ENCODE data around the gene SLC46A1.

SLC46A1 gene

GRCh38 chr17:28369684-28370034 is 36.4 kb downstream of the SLC46A1 start:
- no peak overlapping the region for H3K27ac ChIP-seq (ENCODE audit: low read length)
- H3K36me3 ChIP-seq (ENCODE audit: control insufficient read depth, insufficient read depth, low read length) = no peaks in the 10 kb centered on the region
- peaks cover 13% of the 10 kb centered on the region for H3K27me3 ChIP-seq (ENCODE audit: control insufficient read depth, insufficient read depth, low read length)
- DNase-seq (ENCODE audit: low read depth, low spot score) = no peak
- H3K9me3 ChIP-seq (ENCODE audit: control insufficient read depth, insufficient read depth, low read length) = no peaks in the 10 kb centered on the region
- H3K4me3 ChIP-seq (ENCODE audit: low read length) = no peak overlapping the region
- peaks cover 9% of the 10 kb centered on the region for H3K4me1 ChIP-seq (ENCODE audit: control insufficient read depth, insufficient read depth, low read length)
- no CpG with 5 or more reads among the region's 10 CpGs for WGBS (ENCODE audit: insufficient coverage, insufficient read length)

DNA sequence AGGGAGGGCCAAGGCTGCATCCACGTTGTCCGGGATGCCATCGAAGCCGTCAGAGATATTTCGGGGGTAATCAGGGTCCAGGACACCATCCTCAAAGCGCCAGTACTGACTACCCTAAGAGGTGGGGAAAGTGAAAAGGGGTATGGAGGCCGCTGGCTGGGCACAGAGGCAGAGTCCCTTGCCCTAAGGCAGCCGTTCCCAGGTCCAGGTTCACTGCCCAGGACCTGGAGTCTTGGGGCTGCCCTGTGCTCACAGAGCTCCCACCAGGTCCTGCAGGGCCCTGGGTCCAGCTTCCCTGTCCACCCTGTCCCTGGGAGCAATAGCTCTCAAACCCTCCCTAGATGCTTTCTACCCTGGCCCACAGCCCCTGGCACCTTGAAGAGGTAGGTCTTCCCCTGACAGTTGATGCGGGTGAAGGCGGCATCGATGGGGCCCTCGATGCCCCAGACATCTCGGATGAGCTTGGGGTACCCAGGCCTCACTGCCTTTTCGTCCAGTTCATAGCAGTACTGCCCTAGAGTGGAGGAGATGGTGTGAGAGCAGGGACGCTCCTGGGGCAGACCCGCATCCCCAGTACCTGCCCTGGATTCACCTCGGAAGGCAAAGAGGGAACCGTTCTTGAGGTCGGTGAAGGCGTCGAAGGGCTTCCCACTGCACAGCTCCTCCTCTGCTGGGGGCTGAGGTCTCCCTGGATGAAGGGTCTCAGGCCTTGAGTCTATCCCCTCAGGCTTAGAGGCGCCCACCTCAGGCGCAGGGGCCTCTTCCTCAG is 36.9 kb downstream of the SLC46A1 start:
- Histone ChIP-seq H3K9me3 (ENCODE audit: control insufficient read depth, insufficient read depth, low read length) (no peaks in the 10 kb centered on the region), H3K4me3 (ENCODE audit: low read length) (no peak overlapping the region), H3K27me3 (ENCODE audit: control insufficient read depth, insufficient read depth, low read length) (peaks cover 13% of the 10 kb centered on the region), H3K36me3 (ENCODE audit: control insufficient read depth, insufficient read depth, low read length) (no peaks in the 10 kb centered on the region), H3K4me1 (ENCODE audit: control insufficient read depth, insufficient read depth, low read length) (peaks cover 9% of the 10 kb centered on the region), H3K27ac (ENCODE audit: low read length) (no peak overlapping the region)
- no peak for DNase-seq (ENCODE audit: low read depth, low spot score)
- no CpG with 5 or more reads among the region's 23 CpGs for WGBS (ENCODE audit: insufficient coverage, insufficient read length)

GRCh38 chr17:28368306-28368831 is 37.6 kb downstream of the SLC46A1 start:
- DNase-seq (ENCODE audit: low read depth, low spot score) = no peak
- no CpG with 5 or more reads among the region's 5 CpGs for WGBS (ENCODE audit: insufficient coverage, insufficient read length)
- peaks cover 10% of the 10 kb centered on the region for H3K27me3 ChIP-seq (ENCODE audit: control insufficient read depth, insufficient read depth, low read length)
- no peaks in the 10 kb centered on the region for H3K36me3 ChIP-seq (ENCODE audit: control insufficient read depth, insufficient read depth, low read length)
- H3K27ac ChIP-seq (ENCODE audit: low read length) = no peak overlapping the region
- H3K9me3 ChIP-seq (ENCODE audit: control insufficient read depth, insufficient read depth, low read length) = no peaks in the 10 kb centered on the region
- peaks cover 9% of the 10 kb centered on the region for H3K4me1 ChIP-seq (ENCODE audit: control insufficient read depth, insufficient read depth, low read length)
- H3K4me3 ChIP-seq (ENCODE audit: low read length) = no peak overlapping the region

DNA sequence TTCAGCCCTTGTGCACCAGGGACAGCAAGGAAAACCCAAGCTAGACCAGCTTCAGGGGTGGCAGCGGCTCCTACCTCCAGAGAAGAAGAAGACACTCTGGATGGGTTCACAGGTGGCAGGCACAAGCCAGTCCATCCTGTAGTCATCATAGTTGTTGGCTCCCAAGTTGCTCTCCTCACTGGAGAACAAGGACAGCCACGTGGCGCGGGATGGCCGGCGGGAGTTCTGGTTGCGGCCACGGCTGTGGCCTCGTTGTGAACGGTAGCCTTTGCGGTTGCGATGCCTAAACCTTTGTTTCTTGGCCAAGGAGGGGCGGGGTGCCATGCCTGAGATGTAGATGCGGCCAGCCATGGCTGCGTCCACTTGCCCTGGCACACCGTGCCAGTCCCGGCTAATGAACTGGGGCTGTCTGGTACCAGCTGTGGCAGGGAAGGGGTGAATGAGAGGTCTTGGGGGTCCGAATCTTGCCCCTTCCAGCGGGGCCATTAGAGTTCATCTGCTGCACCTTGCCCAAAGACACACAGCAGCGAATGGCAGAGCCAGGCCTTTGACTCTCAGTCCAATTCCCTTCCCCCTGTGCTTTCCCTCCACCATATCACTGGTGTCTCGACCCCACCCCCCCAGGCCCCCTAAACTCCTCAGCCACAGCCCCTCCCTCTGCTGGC is 38.2 kb downstream of the SLC46A1 start:
- Histone ChIP-seq H3K27me3 (ENCODE audit: control insufficient read depth, insufficient read depth, low read length) (peaks cover 5% of the 10 kb centered on the region), H3K36me3 (ENCODE audit: control insufficient read depth, insufficient read depth, low read length) (no peaks in the 10 kb centered on the region), H3K27ac (ENCODE audit: low read length) (no peak overlapping the region), H3K9me3 (ENCODE audit: control insufficient read depth, insufficient read depth, low read length) (no peaks in the 10 kb centered on the region), H3K4me1 (ENCODE audit: control insufficient read depth, insufficient read depth, low read length) (peaks cover 8% of the 10 kb centered on the region), H3K4me3 (ENCODE audit: low read length) (no peak overlapping the region)
- DNase-seq (ENCODE audit: low read depth, low spot score) = no peak
- no CpG with 5 or more reads among the region's 21 CpGs for WGBS (ENCODE audit: insufficient coverage, insufficient read length)

DNA sequence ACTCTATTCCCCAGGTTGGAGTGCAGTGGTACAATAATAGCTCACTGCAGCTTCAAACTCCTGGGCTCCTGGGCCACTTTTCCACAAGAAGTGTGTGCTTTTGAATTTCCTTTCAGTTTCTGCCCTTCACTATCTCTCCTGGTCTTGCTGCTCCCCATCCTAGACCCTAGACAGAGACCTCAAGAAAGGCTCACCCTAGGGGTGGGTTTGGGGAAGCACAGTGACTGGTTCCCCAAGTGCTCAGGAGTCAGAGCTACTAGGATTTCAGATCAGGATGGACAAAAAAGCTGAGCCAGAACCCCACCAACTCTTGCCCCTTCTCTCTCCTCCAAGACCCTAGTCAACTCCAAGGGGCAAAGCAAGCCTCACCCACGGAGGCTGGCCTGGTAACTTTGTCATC is 39.4 kb downstream of the SLC46A1 start:
- no peaks in the 10 kb centered on the region for H3K36me3 ChIP-seq (ENCODE audit: control insufficient read depth, insufficient read depth, low read length)
- WGBS (ENCODE audit: insufficient coverage, insufficient read length) = no CpG with 5 or more reads among the region's 1 CpG
- no peak overlapping the region for H3K27ac ChIP-seq (ENCODE audit: low read length)
- no peaks in the 10 kb centered on the region for H3K27me3 ChIP-seq (ENCODE audit: control insufficient read depth, insufficient read depth, low read length)
- 0 out of 2 replicates have a peak, but pooled peaks cover 3% of the 10 kb centered on the region for H3K4me1 ChIP-seq (ENCODE audit: control insufficient read depth, insufficient read depth, low read length)
- DNase-seq (ENCODE audit: low read depth, low spot score) = no peak
- no peak overlapping the region for H3K4me3 ChIP-seq (ENCODE audit: low read length)
- no peaks in the 10 kb centered on the region for H3K9me3 ChIP-seq (ENCODE audit: control insufficient read depth, insufficient read depth, low read length)

- Histone ChIP-seq H3K36me3 (ENCODE audit: control insufficient read depth, insufficient read depth, low read length) (peaks cover 1% of the 10 kb centered on the region; the same call in 1 of the 2 replicates), H3K4me1 (ENCODE audit: control insufficient read depth, insufficient read depth, low read length) (0 out of 2 replicates have a peak, but pooled peaks cover 3% of the 10 kb centered on the region), H3K27me3 (ENCODE audit: control insufficient read depth, insufficient read depth, low read length) (no peaks in the 10 kb centered on the region), H3K27ac (ENCODE audit: low read length) (no peak overlapping the region), H3K4me3 (ENCODE audit: low read length) (no peak overlapping the region), H3K9me3 (ENCODE audit: control insufficient read depth, insufficient read depth, low read length) (no peaks in the 10 kb centered on the region)
- no peak for DNase-seq (ENCODE audit: low read depth, low spot score)
- no CpG with 5 or more reads among the region's 3 CpGs for WGBS (ENCODE audit: insufficient coverage, insufficient read length)
These were observed 40.5 kb downstream of the SLC46A1 start for GRCh38 chr17:28365487-28365886.

- Histone ChIP-seq H3K27ac (ENCODE audit: low read length) (no peak within 1 kb of the TSS), H3K4me3 (ENCODE audit: low read length) (no peak within 1 kb of the TSS), H3K4me1 (ENCODE audit: control insufficient read depth, insufficient read depth, low read length) (0 out of 2 replicates have a peak, but pooled peaks cover under 1% of the 10 kb centered on the region), H3K36me3 (ENCODE audit: control insufficient read depth, insufficient read depth, low read length) (peaks cover 7% of the 10 kb centered on the region; the same call in 1 of the 2 replicates), H3K9me3 (ENCODE audit: control insufficient read depth, insufficient read depth, low read length) (no peaks in the 10 kb centered on the region), H3K27me3 (ENCODE audit: control insufficient read depth, insufficient read depth, low read length) (no peaks in the 10 kb centered on the region)
- no CpG with 5 or more reads among the region's 13 CpGs for WGBS (ENCODE audit: insufficient coverage, insufficient read length)
- no peak for DNase-seq (ENCODE audit: low read depth, low spot score)
These were observed 41.2 kb downstream of the SLC46A1 start, which contains the start of gene SEBOX for GRCh38 chr17:28364665-28365363. TSS of gene SEBOX (minus strand) at chr17:28365199. CDS start at chr17:28365151, 48 bp downstream.

- Histone ChIP-seq H3K27me3 (ENCODE audit: control insufficient read depth, insufficient read depth, low read length) (no peaks in the 10 kb centered on the region), H3K36me3 (ENCODE audit: control insufficient read depth, insufficient read depth, low read length) (peaks cover 7% of the 10 kb centered on the region; the same call in 1 of the 2 replicates), H3K27ac (ENCODE audit: low read length) (no peak overlapping the region), H3K4me3 (ENCODE audit: low read length) (no peak overlapping the region), H3K9me3 (ENCODE audit: control insufficient read depth, insufficient read depth, low read length) (no peaks in the 10 kb centered on the region), H3K4me1 (ENCODE audit: control insufficient read depth, insufficient read depth, low read length) (no peaks in the 10 kb centered on the region)
- DNase-seq (ENCODE audit: low read depth, low spot score) = no peak
- WGBS (ENCODE audit: insufficient coverage, insufficient read length) = no CpG with 5 or more reads among the region's 8 CpGs
These were observed 42.0 kb downstream of the SLC46A1 start for GRCh38 chr17:28363776-28364650.

GRCh38 chr17:28363186-28363585 is 42.8 kb downstream of the SLC46A1 start:
- Histone ChIP-seq H3K27me3 (ENCODE audit: control insufficient read depth, insufficient read depth, low read length) (no peaks in the 10 kb centered on the region), H3K4me3 (ENCODE audit: low read length) (no peak overlapping the region), H3K4me1 (ENCODE audit: control insufficient read depth, insufficient read depth, low read length) (no peaks in the 10 kb centered on the region), H3K9me3 (ENCODE audit: control insufficient read depth, insufficient read depth, low read length) (no peaks in the 10 kb centered on the region), H3K36me3 (ENCODE audit: control insufficient read depth, insufficient read depth, low read length) (peaks cover 7% of the 10 kb centered on the region; the same call in 1 of the 2 replicates), H3K27ac (ENCODE audit: low read length) (no peak overlapping the region)
- no CpG with 5 or more reads among the region's 5 CpGs for WGBS (ENCODE audit: insufficient coverage, insufficient read length)
- no peak for DNase-seq (ENCODE audit: low read depth, low spot score)
